ENCODE data around the gene EME1.
"Not testable (repeated sequence)": the region's sequence is repeated elsewhere in the genome, so short reads cannot be mapped to it uniquely, and the experiment has no call there.

The EME1 gene, protein sequence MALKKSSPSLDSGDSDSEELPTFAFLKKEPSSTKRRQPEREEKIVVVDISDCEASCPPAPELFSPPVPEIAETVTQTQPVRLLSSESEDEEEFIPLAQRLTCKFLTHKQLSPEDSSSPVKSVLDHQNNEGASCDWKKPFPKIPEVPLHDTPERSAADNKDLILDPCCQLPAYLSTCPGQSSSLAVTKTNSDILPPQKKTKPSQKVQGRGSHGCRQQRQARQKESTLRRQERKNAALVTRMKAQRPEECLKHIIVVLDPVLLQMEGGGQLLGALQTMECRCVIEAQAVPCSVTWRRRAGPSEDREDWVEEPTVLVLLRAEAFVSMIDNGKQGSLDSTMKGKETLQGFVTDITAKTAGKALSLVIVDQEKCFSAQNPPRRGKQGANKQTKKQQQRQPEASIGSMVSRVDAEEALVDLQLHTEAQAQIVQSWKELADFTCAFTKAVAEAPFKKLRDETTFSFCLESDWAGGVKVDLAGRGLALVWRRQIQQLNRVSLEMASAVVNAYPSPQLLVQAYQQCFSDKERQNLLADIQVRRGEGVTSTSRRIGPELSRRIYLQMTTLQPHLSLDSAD

DNA sequence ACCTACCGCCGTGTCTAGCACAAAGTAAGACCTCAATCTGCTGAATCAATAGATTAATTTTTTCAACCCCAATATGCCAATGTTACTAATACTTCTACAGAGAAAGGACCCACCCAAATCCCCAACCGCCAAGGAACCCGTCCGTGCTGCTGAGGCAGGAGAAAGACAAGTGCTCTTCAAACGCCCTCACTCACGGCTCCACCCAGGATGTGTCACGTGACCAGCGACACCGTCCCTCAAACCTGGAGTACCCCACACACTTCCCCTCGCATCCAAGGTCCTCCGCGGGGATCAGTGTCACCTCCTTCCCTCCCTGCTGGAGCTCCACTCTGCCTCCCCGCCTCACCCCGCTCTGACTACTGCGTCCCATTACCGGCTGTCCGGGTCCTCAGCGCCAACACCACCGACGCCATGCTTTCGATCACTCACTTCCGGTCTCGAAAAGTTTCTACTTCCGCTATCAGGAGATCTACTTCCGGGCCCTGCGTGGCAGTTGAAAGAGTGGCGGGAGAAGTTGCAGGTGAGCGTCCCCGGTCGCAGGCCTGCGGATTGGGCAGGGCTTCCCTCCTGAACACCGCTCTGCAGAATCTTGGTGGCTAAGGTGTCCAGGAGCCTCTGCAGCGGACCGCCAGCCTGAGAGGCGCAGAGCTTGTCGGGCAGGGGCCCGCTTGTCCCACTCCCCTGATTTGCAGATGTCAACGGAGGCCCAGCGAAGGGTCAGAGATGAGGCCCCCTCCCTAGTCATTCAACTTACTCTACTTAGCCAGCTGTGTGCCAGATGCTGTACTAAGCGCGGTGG is at the start of gene EME1, which contains the start of gene MRPL27:
Gene EME1, plus strand, starts transcription at position 472 of the 799 bp plus-strand sequence. CDS start 1,980 bp downstream, outside the sequence.
Gene MRPL27, minus strand, starts transcription at position 427 of the 799 bp plus-strand sequence. Its CDS starts 14 bp downstream, at position 413.
- Mint-ChIP-seq H3K36me3 (ENCODE audit: low read depth) (peaks cover 86% of the 10 kb centered on the region), H3K27ac (peak within 1 kb of the TSS; percentile 100), H3K4me3 (peak within 1 kb of the TSS; percentile 99)

DNA sequence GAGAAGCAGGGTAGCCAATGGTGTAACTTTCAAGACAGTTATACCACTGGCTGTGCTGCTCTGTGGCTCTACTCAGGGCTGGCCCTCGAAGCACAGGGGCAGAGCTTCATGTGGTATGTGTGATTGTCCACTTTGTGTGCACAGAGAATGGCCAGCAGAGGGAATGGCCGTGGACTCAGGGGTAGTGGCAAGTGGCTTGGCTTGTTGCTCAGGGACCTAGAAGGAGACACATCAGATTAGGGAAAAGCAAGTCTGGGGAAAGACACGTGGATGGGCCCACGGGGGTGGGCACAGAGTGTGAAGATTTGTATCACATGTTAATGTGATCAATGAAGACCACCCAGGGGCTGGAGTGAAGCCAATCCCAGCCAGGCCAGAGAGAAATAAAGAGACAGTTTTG is 47.1 kb upstream of the EME1 start:
- no peak overlapping the region for H3K4me3 Mint-ChIP-seq
- H3K27me3 Mint-ChIP-seq: no peaks in the 10 kb centered on the region
- no peak overlapping the region for H3K27ac Mint-ChIP-seq

More for the DNA sequence above, at the start of gene EME1, which contains the start of gene MRPL27:
- Mint-ChIP-seq H3K9me3 (no peaks in the 10 kb centered on the region), H3K27me3 (no peaks in the 10 kb centered on the region), H3K4me1 (ENCODE audit: low read depth) (peaks cover 31% of the 10 kb centered on the region)
- DNase-seq: peak; percentile 93

DNA sequence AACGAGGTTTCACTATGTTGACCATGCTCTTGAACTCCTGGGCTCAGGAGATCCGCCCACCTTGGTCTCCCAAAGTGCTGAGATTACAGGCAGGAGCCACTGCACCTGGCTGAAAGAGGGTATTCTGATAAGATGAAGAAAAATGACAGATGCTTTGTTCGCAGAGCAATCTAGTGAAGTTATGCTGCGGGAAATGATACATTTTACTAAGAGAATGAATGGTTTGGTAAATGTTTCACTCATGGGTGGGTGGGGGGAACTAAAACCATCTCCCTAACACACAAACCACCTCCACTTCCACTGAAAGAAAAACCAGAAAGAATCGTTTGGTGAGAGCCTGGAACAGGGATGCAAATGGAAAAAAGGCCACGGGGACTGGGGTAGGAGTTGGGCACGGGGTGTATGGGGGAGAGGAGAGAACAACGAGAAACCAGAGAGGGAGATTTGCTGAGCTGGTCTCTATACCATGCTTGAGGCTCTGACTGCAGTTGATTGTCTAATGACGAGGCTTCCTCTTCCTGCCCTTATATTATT is 46.1 kb upstream of the EME1 start:
- no peaks in the 10 kb centered on the region for H3K36me3 Mint-ChIP-seq (ENCODE audit: low read depth)
- H3K27me3 Mint-ChIP-seq: no peaks in the 10 kb centered on the region
- peak overlapping the region; percentile 60 for H3K27ac Mint-ChIP-seq
- peaks cover 10% of the 10 kb centered on the region for H3K4me1 Mint-ChIP-seq (ENCODE audit: low read depth)
- no peaks in the 10 kb centered on the region for H3K9me3 Mint-ChIP-seq
- H3K4me3 Mint-ChIP-seq: no peak overlapping the region
- DNase-seq: no peak

More for the DNA sequence above, 47.1 kb upstream of the EME1 start:
- H3K36me3 Mint-ChIP-seq (ENCODE audit: low read depth): no peaks in the 10 kb centered on the region
- peaks cover 5% of the 10 kb centered on the region for H3K4me1 Mint-ChIP-seq (ENCODE audit: low read depth)
- no peak for DNase-seq
- no peaks in the 10 kb centered on the region for H3K9me3 Mint-ChIP-seq

DNA sequence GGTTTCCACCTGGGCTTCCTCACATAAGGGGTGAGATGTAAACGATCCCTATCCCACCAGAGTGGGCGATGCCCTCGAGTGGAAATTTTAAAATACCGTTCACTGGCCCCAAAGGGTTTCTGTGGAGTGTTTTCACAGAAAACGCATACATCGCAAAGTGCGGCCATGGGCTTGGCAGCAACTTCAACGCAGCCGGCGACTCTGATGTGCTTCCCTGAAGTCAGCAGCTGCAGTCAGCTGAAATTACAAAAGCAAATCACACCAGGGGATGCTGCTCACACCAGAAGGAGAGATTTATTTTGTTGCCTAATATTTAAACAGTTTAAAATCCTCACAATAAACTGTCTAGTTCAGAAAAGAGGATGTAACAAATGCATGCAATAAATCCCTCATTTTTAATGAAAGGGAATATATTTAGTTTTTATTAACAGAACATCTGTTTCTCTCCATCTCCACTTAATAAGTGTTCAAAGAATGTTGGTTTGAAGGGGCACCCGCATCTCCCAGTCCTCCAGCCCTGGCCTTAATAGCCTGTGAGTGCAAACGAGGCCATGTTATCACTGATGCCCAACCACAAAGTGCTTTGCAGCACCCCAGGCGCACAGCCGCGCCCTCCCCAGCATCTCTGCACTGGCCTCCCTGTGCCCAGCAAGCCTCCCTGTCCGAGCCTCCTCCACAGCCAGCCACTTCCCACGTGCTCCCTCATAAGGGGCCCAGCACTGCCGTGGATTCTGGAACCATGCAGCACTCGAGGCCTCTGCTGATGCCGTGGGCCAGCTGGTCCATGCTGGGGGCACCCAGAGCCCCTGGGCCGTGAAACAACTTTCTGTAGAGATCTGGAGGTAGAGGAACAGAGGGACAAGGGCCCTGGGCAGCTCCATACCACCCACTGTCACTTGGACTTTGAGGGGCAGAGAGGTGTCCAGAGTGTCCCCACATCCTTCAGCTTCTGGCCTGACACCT is 44.4 kb upstream of the EME1 start:
- peaks cover 3% of the 10 kb centered on the region for H3K27me3 Mint-ChIP-seq
- no peaks in the 10 kb centered on the region for H3K9me3 Mint-ChIP-seq
- no peak overlapping the region for H3K27ac Mint-ChIP-seq
- no peak overlapping the region for H3K4me3 Mint-ChIP-seq
- peaks cover 15% of the 10 kb centered on the region for H3K4me1 Mint-ChIP-seq (ENCODE audit: low read depth)
- no peaks in the 10 kb centered on the region for H3K36me3 Mint-ChIP-seq (ENCODE audit: low read depth)
- DNase-seq: no peak

DNA sequence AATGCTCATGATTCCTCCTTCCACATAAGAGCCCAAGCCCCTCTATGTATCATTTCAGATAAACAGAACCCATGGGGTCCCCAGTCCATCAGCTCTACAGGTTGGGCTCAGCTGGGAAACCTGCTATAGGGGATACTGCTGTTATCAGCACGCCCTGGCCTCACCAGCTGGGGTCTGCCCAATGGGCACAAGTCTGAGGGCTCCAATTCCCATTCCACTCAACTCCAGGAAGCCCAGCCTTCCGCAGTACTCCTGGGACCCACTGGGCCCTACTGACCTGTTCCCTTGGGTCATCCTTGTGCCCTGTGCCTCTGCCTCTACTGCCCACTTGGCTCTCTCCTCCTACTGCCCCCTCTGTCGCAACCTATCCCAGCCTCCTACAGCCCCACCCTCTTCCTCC is 43.3 kb upstream of the EME1 start:
- no peak overlapping the region for H3K4me3 Mint-ChIP-seq
- no peak overlapping the region for H3K27ac Mint-ChIP-seq
- no peak for DNase-seq
- peaks cover 3% of the 10 kb centered on the region for H3K27me3 Mint-ChIP-seq
- H3K9me3 Mint-ChIP-seq: no peaks in the 10 kb centered on the region
- no peaks in the 10 kb centered on the region for H3K36me3 Mint-ChIP-seq (ENCODE audit: low read depth)
- peaks cover 18% of the 10 kb centered on the region for H3K4me1 Mint-ChIP-seq (ENCODE audit: low read depth)

DNA sequence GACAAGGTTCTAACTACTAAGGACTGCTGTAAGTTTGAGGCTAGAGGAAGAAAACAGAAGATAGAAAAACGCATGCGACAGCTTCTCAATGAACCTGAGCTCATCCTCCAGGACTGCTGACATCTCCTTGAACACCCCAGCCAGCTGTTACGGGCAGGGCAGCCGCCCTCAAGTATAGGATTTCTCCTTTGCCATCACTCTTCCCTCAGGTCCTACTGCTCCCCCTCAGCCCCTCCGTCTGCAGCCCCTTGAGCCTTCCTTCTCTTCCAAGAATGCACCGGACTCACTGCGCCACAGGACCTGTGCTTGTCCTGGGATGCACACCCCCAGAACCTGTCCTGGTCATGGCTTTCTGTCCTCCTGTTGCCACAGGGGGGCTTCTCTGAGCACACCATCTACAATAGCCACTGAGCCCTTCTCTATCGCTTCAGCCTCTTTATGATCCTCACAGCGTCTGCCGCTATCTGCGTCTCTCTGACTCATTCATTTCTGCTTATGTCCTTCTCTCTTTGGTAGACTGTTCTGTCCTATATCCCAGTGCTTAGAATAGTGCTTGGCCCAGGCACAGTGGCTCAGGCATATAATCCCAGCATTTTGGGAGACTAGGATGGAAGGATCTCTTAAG is 42.8 kb upstream of the EME1 start:
- peaks cover 3% of the 10 kb centered on the region for H3K27me3 Mint-ChIP-seq
- H3K9me3 Mint-ChIP-seq: no peaks in the 10 kb centered on the region
- no peak overlapping the region for H3K4me3 Mint-ChIP-seq
- H3K27ac Mint-ChIP-seq: no peak overlapping the region
- DNase-seq: no peak
- peaks cover 18% of the 10 kb centered on the region for H3K4me1 Mint-ChIP-seq (ENCODE audit: low read depth)
- H3K36me3 Mint-ChIP-seq (ENCODE audit: low read depth): no peaks in the 10 kb centered on the region

DNA sequence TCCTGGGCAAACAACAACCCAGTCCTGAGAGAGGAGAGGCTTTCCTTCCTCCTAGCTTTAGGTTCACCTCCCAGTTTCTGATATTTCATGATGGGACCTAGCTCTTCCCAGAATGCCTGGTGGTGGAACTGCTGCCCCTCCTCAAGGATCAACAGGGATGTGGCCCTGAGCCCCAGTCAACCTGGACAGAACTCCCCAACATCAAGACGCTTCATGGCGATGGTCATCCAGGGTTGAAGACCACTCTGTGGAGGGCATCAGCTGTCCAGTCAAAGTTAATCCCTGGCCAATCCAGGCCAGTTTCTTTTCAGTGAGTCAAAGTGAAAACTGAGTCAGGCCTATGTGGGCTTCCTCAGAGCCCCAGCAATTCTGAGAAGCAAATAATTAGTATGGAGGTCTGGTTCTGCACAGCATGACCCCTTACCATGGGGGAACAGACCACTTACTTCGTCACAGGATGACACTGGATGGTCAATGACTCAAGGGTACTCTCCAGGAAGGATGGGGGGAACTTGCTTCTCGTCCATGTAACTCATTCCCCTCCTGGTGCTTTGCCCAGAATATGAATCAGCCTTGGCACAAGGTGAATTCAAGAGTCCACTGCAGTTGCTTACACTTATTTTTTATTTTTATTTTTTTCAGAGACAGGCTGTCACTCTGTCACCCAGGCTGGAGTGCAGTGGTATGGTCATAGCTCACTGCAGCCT is 41.8 kb upstream of the EME1 start:
- Mint-ChIP-seq H3K4me3 (no peak overlapping the region), H3K36me3 (ENCODE audit: low read depth) (no peaks in the 10 kb centered on the region), H3K27ac (peak overlapping the region; percentile 68), H3K4me1 (ENCODE audit: low read depth) (peaks cover 18% of the 10 kb centered on the region), H3K9me3 (no peaks in the 10 kb centered on the region), H3K27me3 (peaks cover 3% of the 10 kb centered on the region)
- DNase-seq: no peak

DNA sequence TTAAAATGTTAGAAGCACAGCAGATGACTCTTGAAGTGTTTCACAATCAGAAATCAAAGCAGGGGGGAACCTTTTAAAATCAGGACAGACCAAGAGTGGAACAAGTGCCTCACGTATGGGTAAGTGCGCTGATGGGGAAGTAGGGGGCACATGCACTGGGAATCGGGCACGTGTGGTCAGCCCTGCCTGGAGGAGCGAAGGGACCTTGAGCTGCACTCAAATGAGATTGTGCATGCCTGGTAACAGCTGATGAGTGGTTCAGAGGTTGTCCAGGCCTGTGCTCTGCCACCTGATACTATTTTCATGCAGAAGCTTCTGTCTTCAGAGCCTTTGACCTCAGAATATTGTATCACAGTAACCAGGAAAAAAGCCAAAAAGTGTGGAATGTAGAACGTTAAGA is 40.8 kb upstream of the EME1 start:
- Mint-ChIP-seq H3K27ac (no peak overlapping the region), H3K27me3 (peaks cover 3% of the 10 kb centered on the region), H3K36me3 (ENCODE audit: low read depth) (no peaks in the 10 kb centered on the region), H3K4me1 (ENCODE audit: low read depth) (peaks cover 14% of the 10 kb centered on the region), H3K4me3 (no peak overlapping the region), H3K9me3 (no peaks in the 10 kb centered on the region)
- no peak for DNase-seq

DNA sequence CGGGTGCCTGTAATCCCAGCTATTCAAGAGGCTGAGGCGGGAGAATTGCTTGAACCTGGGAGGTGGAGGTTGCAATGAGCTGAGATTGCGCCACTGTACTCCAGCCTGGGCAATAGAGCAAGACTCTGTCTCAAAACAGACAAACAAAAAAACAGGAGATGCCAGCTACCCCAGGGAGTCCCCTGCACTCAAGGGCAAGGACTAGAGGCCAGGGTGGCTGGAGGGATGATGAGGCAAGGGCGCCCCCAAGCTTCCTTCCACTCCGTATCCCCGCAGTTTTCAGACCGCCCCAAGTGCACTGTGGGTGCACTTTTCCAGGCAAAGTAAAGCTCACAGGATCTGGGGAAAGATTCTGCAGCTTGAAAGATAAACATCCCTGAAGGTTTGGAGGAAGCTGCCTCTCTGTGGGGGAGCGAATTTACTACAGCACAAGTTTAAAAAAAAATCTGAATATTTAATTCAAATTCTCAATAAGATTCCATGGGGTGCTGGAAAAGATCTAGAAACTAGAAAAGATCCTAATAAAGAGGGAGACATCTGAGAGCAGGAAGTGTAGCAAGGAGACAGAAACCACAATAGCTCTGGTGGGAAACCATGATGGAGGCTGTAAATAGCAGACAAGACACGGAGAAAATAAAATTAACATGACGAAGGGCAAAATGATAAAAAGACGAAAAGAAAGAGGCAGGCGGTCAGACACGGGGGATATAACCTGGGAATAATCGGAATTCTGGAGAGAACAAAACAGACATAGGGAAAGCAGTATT is 39.6 kb upstream of the EME1 start:
- not testable (repeated sequence) for DNase-seq; H3K4me3 Mint-ChIP-seq; H3K27ac Mint-ChIP-seq; H3K36me3 Mint-ChIP-seq (ENCODE audit: low read depth); H3K9me3 Mint-ChIP-seq; H3K27me3 Mint-ChIP-seq
- peaks cover 14% of the 10 kb centered on the region for H3K4me1 Mint-ChIP-seq (ENCODE audit: low read depth)

DNA sequence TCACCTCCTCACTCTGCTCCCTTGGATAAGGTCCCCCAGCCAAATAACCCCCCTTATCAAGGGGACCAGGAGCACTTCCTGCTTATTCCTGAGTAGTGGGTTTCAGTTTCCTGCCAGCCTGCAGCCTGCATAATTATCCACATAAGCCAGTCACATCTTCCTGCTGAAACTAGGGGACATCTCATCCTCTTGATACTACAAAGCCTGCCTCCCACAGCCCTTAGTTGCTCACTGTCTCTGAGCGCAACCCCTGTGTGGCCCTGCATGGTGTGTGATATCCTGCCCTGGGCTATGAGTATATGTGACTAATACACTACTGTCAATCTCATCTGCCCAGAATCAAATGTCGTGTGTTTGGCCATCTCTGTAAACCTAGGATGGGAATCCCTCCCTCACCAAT is 35.1 kb upstream of the EME1 start:
- H3K4me3 Mint-ChIP-seq: no peak overlapping the region
- H3K9me3 Mint-ChIP-seq: peaks cover 2% of the 10 kb centered on the region
- DNase-seq: no peak
- no peaks in the 10 kb centered on the region for H3K27me3 Mint-ChIP-seq
- H3K4me1 Mint-ChIP-seq (ENCODE audit: low read depth): peaks cover 8% of the 10 kb centered on the region
- no peaks in the 10 kb centered on the region for H3K36me3 Mint-ChIP-seq (ENCODE audit: low read depth)
- no peak overlapping the region for H3K27ac Mint-ChIP-seq

DNA sequence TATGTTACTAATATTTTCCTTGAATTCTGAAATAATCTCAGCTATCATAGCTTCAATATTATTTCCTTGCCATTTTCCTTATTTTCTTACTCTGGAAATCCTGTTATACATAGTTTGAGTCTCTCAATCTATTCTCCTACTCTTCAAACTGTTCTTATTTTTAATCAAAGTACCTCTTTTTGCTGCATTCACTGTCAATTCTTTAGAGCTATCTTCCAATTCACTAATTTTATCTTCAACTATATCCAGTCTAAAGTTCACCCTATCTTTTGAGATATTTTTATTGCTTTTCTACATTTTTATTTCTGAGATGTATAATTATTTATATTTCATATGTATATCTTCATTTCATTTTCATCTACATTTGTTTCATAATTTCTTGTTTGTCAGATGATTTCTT is 34.4 kb upstream of the EME1 start:
- Mint-ChIP-seq H3K4me1 (ENCODE audit: low read depth) (peaks cover 4% of the 10 kb centered on the region), H3K36me3 (ENCODE audit: low read depth) (no peaks in the 10 kb centered on the region), H3K27ac (no peak overlapping the region), H3K9me3 (peaks cover 2% of the 10 kb centered on the region), H3K4me3 (no peak overlapping the region), H3K27me3 (no peaks in the 10 kb centered on the region)
- DNase-seq: no peak

DNA sequence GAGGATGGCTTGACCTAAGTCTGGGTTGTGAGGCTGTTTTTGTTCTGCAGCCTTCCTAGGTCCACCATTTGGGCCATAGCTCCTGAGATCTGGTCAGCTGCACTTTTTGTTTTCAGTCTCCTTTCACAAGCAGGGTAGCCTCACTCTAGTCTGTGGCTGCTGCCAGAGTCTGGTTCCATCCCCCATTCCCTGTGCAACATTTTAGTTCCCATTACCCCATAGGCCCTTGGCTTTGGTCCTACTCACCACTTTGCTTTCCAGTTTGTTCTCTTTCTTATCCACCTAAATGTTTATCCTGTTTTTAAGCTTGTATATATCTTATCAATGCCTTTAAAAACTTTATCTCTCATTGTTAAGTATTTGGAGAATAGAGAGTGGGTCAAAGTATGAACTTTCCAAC is 33.6 kb upstream of the EME1 start:
- H3K4me1 Mint-ChIP-seq (ENCODE audit: low read depth): no peaks in the 10 kb centered on the region
- H3K36me3 Mint-ChIP-seq (ENCODE audit: low read depth): no peaks in the 10 kb centered on the region
- H3K27ac Mint-ChIP-seq: no peak overlapping the region
- H3K4me3 Mint-ChIP-seq: no peak overlapping the region
- no peaks in the 10 kb centered on the region for H3K27me3 Mint-ChIP-seq
- no peak for DNase-seq
- H3K9me3 Mint-ChIP-seq: peaks cover 2% of the 10 kb centered on the region

Measured in activated T-cell treated with anti-CD3 and anti-CD28 coated beads, Interleukin-2, amount 50 U/mL, for 24 hours (primary cell).